LNCaP clone FGC (cell line): ENCODE measurements around the gene C2orf92.

Experiments
- DNase-seq: peaks from one replicate; pipeline ENCODE4 v3.0.0-alpha.2; 2011; ENCODE audit warnings: low read depth
- H3K4me3 ChIP-seq: 2 replicates; pipeline ENCODE4 v1.5.1; 2011; ENCODE audit warnings: mild to moderate bottlenecking, low read depth, low read length, control low read depth
- TF ChIP-seq, protein P1 (sequence below): IDR thresholded peaks from 2 replicates; pipeline ENCODE4 v1.5.1; 2012; ENCODE audit warnings: mild to moderate bottlenecking; ENCODE audit not compliant: control insufficient read depth, insufficient read depth; ENCODE audit errors: extremely low read depth

Gene C2orf92

GRCh38 chr2:97715951-97716694 is 46.6 kb downstream of the C2orf92 start:
- no peak for DNase-seq
- TF ChIP-seq, protein P1, sequence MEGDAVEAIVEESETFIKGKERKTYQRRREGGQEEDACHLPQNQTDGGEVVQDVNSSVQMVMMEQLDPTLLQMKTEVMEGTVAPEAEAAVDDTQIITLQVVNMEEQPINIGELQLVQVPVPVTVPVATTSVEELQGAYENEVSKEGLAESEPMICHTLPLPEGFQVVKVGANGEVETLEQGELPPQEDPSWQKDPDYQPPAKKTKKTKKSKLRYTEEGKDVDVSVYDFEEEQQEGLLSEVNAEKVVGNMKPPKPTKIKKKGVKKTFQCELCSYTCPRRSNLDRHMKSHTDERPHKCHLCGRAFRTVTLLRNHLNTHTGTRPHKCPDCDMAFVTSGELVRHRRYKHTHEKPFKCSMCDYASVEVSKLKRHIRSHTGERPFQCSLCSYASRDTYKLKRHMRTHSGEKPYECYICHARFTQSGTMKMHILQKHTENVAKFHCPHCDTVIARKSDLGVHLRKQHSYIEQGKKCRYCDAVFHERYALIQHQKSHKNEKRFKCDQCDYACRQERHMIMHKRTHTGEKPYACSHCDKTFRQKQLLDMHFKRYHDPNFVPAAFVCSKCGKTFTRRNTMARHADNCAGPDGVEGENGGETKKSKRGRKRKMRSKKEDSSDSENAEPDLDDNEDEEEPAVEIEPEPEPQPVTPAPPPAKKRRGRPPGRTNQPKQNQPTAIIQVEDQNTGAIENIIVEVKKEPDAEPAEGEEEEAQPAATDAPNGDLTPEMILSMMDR, result no peak
- no peak overlapping the region for H3K4me3 ChIP-seq

- no peak overlapping the region for H3K4me3 ChIP-seq
- no peak for DNase-seq
- TF ChIP-seq, protein P1, result no peak
Observed at GRCh38 chr2:97716695-97717612, 47.4 kb downstream of the C2orf92 start.

DNA sequence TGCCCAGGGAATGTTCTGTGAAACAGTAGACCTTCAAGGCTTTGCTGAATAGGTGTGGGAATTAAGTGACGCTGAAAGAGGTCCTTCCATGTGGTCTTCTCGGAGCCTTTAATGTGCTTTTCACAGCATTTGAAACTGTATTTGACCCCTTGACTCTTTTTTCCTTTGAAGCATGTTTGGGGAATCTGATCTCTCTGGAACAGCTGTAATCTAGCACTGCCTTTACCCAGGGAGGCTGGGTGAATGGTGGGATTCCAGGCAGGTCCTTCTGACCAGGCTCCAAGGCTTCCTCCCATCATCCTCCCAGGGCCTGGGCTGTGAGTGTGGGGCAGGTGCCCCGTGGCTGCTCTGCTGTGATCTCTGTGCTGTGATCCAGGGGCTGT is 48.1 kb downstream of the C2orf92 start:
- TF ChIP-seq, protein P1, result no peak
- DNase-seq, result no peak
- no peak overlapping the region for H3K4me3 ChIP-seq

- no peak overlapping the region for H3K4me3 ChIP-seq
- DNase-seq, result no peak
- TF ChIP-seq, protein P1, result no peak
Observed at GRCh38 chr2:97718051-97718882, 48.8 kb downstream of the C2orf92 start.

- no peak for DNase-seq
- no peak overlapping the region for H3K4me3 ChIP-seq
Observed at GRCh38 chr2:97718942-97719341, 49.4 kb downstream of the C2orf92 start.

GRCh38 chr2:97719362-97720155 is 50.0 kb downstream of the C2orf92 start:
- TF ChIP-seq, protein P1, result no peak
- DNase-seq, result no peak
- no peak overlapping the region for H3K4me3 ChIP-seq

More at GRCh38 chr2:97718942-97719341, 49.4 kb downstream of the C2orf92 start:
- TF ChIP-seq, protein P1, result no peak
